ENCODE results near the gene SMIM29.

The SMIM29 gene

GRCh38 chr6:34248727-34249468 is at the start of gene SMIM29:
SMIM29 (minus strand) TSS chr6:34249006; CDS start chr6:34247791, 1,215 bp downstream.
- TF ChIP-seq CTCF (IDR thresholded peaks at IDR 0.05), result peak; percentile 86

GRCh38 chr6:34295721-34296120 is 46.9 kb upstream of the SMIM29 start:
- TF ChIP-seq CTCF (IDR thresholded peaks at IDR 0.05), result no peak

- TF ChIP-seq CTCF (IDR thresholded peaks at IDR 0.05), result no peak
These were observed 44.1 kb upstream of the SMIM29 start for GRCh38 chr6:34292954-34293353.

- no peak for TF ChIP-seq CTCF (IDR thresholded peaks at IDR 0.05)
These were observed 40.3 kb upstream of the SMIM29 start for GRCh38 chr6:34289137-34289536.

- no peak for TF ChIP-seq CTCF (IDR thresholded peaks at IDR 0.05)
These were observed 39.8 kb upstream of the SMIM29 start for GRCh38 chr6:34288581-34288980.

GRCh38 chr6:34285448-34286164 is 36.8 kb upstream of the SMIM29 start:
- no peak for TF ChIP-seq CTCF (IDR thresholded peaks at IDR 0.05)

GRCh38 chr6:34284563-34285447 is 36.0 kb upstream of the SMIM29 start:
- no peak for TF ChIP-seq CTCF (IDR thresholded peaks at IDR 0.05)
